Hypothalamus (tissue), 51 donors: Measurements from ENCODE around the gene OR2A2.

ENCODE experiments used
- DNase-seq, 51 donors: peaks; one replicate each; lab custom pipeline; 2025; lab: John Stamatoyannopoulos, UW

The OR2A2 gene

GRCh38 chr7:144137501-144137900 is 28.1 kb downstream of the OR2A2 start:
- DNase-seq = no peak

DNA sequence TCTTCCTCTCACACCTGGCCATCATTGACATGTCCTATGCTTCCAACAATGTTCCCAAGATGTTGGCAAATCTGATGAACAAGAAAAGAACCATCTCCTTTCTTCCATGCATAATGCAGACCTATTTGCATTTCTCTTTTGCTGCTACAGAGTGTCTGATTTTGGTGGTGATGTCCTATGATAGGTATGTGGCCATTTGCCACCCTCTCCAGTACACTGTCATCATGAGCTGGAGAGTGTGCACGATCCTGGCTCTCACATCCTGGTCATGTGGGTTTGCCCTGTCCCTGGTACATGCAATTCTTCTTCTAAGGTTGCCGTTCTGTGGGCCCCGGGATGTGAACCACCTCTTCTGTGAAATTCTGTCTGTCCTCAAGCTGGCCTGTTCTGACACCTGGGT is 32.8 kb downstream of the OR2A2 start:
- no peak for DNase-seq

- DNase-seq = no peak
Observed at GRCh38 chr7:144144426-144144825, 35.0 kb downstream of the OR2A2 start.

DNA sequence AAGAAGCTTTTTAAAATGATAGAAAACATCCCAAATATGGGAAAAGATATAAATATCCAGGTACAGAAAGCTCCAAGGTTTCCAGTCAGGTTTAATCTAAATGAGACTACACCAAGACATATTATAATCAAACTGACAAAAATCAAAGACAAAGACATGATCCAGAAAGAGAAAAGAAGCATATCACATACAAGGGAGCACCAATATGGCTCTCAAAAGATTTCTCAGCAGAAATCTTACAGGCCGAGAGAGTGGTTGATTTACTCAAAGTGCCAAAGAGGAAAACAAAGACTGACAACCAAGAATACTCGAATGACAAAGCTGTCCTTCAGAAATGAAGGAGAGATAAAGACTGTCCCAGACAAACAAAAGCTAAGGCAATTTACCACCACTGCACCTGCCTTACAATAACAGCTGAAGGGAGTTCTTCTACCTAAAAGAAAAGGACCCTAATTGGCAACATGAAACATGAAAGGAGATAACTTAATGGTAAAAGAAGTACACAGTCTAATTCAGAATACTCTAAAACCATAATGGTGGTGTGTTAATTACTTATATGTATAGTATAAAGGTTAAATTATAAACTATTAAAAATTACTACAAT is 38.9 kb downstream of the OR2A2 start:
- no peak for DNase-seq

GRCh38 chr7:144158861-144159260 is 49.5 kb downstream of the OR2A2 start:
- DNase-seq = no peak
